Panc1 (cell line): ENCODE measurements around the gene MAMDC2.

Source experiments
- POLR2AphosphoS5 ChIP-seq: IDR thresholded peaks from 2 replicates; pipeline ENCODE4 v1.6.1; 2012; ENCODE audit warnings: mild to moderate bottlenecking, low read depth, low read length, moderate library complexity
- SIN3A ChIP-seq: IDR thresholded peaks from 2 replicates; pipeline ENCODE4 v1.6.1; 2012; ENCODE audit warnings: low read depth, mild to moderate bottlenecking, low read length, moderate library complexity, borderline replicate concordance; ENCODE audit not compliant: insufficient read depth
- TF ChIP-seq, protein P1 (sequence below): fragments of 450-650 bp; IDR thresholded peaks from 2 replicates; pipeline ENCODE4 v1.5.1; 2017; ENCODE audit warnings: mild to moderate bottlenecking
- TF ChIP-seq, protein P2 (sequence below), 2 experiments: IDR thresholded peaks; 2 replicates each; pipeline ENCODE4 v1.6.1; 2011 to 2012; ENCODE audit warnings: low read depth in 2 of 2, control low read depth in 1 of 2, low read length in 1 of 2, mild to moderate bottlenecking in 1 of 2, moderate library complexity in 1 of 2; ENCODE audit not compliant: insufficient read depth in 1 of 2

DNA sequence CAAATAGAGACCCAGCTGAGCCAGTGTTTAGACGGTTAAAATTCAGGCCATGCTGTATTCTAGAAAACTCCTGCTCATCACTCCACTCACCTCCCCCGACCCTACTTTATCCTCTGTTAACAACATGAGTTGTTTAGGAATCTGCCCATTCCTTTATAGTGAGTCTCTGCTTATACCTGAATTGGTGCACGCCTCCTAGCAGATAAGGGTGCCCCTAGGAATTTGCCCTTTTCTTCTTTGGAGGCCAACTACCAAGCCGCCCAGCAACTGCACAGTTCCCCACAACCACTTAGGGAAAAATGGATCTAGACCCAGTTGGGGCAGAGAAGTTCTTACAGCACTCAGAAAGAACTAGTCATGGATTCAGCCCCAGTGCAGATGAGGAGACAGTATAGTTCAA lies 102.3 kb downstream of the MAMDC2 start:
- TF ChIP-seq, protein P1, sequence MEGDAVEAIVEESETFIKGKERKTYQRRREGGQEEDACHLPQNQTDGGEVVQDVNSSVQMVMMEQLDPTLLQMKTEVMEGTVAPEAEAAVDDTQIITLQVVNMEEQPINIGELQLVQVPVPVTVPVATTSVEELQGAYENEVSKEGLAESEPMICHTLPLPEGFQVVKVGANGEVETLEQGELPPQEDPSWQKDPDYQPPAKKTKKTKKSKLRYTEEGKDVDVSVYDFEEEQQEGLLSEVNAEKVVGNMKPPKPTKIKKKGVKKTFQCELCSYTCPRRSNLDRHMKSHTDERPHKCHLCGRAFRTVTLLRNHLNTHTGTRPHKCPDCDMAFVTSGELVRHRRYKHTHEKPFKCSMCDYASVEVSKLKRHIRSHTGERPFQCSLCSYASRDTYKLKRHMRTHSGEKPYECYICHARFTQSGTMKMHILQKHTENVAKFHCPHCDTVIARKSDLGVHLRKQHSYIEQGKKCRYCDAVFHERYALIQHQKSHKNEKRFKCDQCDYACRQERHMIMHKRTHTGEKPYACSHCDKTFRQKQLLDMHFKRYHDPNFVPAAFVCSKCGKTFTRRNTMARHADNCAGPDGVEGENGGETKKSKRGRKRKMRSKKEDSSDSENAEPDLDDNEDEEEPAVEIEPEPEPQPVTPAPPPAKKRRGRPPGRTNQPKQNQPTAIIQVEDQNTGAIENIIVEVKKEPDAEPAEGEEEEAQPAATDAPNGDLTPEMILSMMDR = no peak
- no peak for TF ChIP-seq POLR2AphosphoS5
- TF ChIP-seq, protein P2, sequence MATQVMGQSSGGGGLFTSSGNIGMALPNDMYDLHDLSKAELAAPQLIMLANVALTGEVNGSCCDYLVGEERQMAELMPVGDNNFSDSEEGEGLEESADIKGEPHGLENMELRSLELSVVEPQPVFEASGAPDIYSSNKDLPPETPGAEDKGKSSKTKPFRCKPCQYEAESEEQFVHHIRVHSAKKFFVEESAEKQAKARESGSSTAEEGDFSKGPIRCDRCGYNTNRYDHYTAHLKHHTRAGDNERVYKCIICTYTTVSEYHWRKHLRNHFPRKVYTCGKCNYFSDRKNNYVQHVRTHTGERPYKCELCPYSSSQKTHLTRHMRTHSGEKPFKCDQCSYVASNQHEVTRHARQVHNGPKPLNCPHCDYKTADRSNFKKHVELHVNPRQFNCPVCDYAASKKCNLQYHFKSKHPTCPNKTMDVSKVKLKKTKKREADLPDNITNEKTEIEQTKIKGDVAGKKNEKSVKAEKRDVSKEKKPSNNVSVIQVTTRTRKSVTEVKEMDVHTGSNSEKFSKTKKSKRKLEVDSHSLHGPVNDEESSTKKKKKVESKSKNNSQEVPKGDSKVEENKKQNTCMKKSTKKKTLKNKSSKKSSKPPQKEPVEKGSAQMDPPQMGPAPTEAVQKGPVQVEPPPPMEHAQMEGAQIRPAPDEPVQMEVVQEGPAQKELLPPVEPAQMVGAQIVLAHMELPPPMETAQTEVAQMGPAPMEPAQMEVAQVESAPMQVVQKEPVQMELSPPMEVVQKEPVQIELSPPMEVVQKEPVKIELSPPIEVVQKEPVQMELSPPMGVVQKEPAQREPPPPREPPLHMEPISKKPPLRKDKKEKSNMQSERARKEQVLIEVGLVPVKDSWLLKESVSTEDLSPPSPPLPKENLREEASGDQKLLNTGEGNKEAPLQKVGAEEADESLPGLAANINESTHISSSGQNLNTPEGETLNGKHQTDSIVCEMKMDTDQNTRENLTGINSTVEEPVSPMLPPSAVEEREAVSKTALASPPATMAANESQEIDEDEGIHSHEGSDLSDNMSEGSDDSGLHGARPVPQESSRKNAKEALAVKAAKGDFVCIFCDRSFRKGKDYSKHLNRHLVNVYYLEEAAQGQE (IDR thresholded peaks at IDR 0.05; ENCODE audit: insufficient read depth in 1 of 2, low read depth in 2 of 2, low read length in 1 of 2) = no peak
- no peak for TF ChIP-seq SIN3A
